Measurements from ENCODE around the gene IL15. TPM values are rescaled to one million over a fixed set of nuclear protein-coding genes. Genes with fewer than 3 reads are reported as not detected.

Gene IL15
- total and polyA plus RNA-seq, 4 donors = 4.7 to 12.5 (median 8.1) TPM

DNA sequence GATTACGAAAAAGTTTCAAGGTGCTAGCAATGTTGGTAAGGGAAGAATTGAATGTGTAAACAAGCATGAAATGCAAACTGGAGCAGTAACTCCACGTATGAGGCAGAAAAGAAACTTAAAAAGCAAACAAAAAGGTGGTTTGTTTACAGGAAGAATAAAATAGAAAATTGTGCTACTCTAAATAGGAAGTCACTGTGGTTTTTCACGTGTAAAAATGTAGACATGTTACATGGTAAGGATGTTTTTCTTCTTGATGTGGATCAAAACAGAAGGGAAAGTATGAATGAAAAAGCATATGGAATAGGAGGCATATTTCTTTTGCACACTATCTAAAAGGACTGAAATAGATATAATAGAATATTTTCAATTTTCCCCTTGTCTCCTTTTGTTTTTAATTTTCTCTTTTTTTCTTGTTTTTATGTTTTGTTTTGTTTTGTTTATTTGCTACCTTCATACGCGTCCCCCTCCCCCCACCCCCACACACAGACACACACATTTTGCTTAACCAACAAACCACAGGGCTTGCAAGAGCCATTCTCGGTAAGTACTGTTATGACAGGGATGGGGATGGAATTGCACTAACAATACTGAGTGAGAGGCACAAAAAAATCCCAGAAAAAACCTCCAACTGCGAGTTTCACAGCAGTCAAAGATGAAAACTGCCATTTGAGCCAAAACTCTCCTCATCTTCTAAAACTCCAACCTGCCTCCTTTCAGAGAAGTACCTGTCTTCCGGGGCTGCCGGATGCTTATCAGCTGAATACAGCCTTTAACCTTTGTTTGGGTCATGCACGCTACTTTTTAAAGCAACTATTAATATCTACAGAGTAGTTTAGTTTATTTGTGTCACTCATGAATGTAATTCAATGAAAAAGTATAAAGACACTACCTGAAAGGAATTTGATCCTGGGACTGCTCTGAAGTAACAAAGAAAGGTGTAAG, 135.8 kb downstream of the IL15 start:
- 46 to 56% methylated on average over 10 of the region's 10 CpGs for WGBS, 2 donors
- ATAC-seq (ENCODE audit: insufficient read depth, low FRiP score) = no peak

DNA sequence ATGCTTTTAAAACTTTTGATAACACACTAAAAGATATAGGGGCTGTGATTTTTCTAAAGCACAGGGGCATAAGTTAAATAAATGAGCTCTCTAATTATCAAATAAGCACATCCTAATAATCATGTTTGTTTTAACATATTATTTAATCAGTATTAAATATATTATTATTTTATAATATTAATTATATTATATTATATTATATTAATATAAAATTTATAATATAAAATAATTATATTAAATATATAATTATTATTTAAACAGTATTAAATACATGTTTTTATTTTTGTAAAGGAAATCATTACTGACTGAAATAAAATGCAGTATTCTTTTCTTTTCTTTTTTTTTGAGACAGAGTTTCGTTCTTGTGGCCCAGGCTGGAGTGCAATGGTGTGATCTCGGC, 136.5 kb downstream of the IL15 start:
- ATAC-seq (ENCODE audit: insufficient read depth, low FRiP score) (no peak), DNase-seq (no peak)
- no peaks in the 10 kb centered on the region for H3K27me3 ChIP-seq (ENCODE audit: control insufficient read depth in 3 of 3, insufficient read depth in 3 of 3, low read length in 2 of 3)
- no peak overlapping the region for H3K27ac ChIP-seq (ENCODE audit: low read depth in 1 of 2, low read length in 1 of 2)
- no peak overlapping the region for H3K9ac ChIP-seq (ENCODE audit: insufficient read depth in 1 of 2, low read length in 2 of 2)
- no peaks in the 10 kb centered on the region for H3K4me1 ChIP-seq (ENCODE audit: control insufficient read depth in 5 of 5, insufficient read depth in 5 of 5, low read length in 5 of 5)
- no peak overlapping the region for H3K4me3 ChIP-seq
- WGBS, 2 donors = 93 to 100% methylated on average over 2 of the region's 2 CpGs
- TF ChIP-seq, protein P1, sequence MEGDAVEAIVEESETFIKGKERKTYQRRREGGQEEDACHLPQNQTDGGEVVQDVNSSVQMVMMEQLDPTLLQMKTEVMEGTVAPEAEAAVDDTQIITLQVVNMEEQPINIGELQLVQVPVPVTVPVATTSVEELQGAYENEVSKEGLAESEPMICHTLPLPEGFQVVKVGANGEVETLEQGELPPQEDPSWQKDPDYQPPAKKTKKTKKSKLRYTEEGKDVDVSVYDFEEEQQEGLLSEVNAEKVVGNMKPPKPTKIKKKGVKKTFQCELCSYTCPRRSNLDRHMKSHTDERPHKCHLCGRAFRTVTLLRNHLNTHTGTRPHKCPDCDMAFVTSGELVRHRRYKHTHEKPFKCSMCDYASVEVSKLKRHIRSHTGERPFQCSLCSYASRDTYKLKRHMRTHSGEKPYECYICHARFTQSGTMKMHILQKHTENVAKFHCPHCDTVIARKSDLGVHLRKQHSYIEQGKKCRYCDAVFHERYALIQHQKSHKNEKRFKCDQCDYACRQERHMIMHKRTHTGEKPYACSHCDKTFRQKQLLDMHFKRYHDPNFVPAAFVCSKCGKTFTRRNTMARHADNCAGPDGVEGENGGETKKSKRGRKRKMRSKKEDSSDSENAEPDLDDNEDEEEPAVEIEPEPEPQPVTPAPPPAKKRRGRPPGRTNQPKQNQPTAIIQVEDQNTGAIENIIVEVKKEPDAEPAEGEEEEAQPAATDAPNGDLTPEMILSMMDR (IDR thresholded peaks at IDR 0.05; ENCODE audit: control extremely low read depth, extremely low read depth) = no peak
- no peaks in the 10 kb centered on the region for H3K9me3 ChIP-seq (ENCODE audit: control insufficient read depth in 4 of 4, insufficient read depth in 3 of 4, low read length in 3 of 4)
- H3K36me3 ChIP-seq (ENCODE audit: control insufficient read depth in 4 of 4, insufficient read depth in 4 of 4, low read length in 4 of 4) = no peaks in the 10 kb centered on the region

More for the DNA sequence above, 135.8 kb downstream of the IL15 start:
- no peak for DNase-seq
- H3K4me1 ChIP-seq (ENCODE audit: control insufficient read depth in 5 of 5, insufficient read depth in 5 of 5, low read length in 5 of 5) = no peaks in the 10 kb centered on the region
- no peaks in the 10 kb centered on the region for H3K36me3 ChIP-seq (ENCODE audit: control insufficient read depth in 4 of 4, insufficient read depth in 4 of 4, low read length in 4 of 4)
- no peak overlapping the region for H3K9ac ChIP-seq (ENCODE audit: insufficient read depth in 1 of 2, low read length in 2 of 2)
- no peaks in the 10 kb centered on the region for H3K9me3 ChIP-seq (ENCODE audit: control insufficient read depth in 4 of 4, insufficient read depth in 3 of 4, low read length in 3 of 4)
- H3K27ac ChIP-seq (ENCODE audit: low read depth in 1 of 2, low read length in 1 of 2) = no peak overlapping the region
- H3K27me3 ChIP-seq (ENCODE audit: control insufficient read depth in 3 of 3, insufficient read depth in 3 of 3, low read length in 2 of 3) = no peaks in the 10 kb centered on the region
- TF ChIP-seq, protein P1 (IDR thresholded peaks at IDR 0.05; ENCODE audit: control extremely low read depth, extremely low read depth) = no peak
- no peak overlapping the region for H3K4me3 ChIP-seq

DNA sequence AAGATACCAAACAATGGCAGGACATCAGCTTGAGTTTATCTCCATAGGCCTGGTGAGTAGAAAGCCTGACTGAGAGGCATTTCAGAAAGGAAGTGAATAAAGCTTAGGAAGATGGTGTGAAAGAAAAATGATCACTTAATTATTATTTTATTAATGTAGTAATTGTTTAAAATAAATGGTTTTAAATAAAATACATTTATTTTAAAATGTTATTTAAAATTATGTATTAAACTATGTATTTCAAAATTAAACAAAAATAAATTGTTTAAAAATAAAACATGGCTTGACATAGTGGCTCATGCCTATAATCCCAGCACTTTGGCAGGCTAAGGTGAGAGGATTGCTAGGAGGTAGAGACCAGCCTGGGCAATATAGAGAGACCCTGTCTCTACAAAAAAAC, 145.8 kb downstream of the IL15 start:
- no peak for DNase-seq
- TF ChIP-seq, protein P1 (IDR thresholded peaks at IDR 0.05; ENCODE audit: control extremely low read depth, extremely low read depth) = no peak
- H3K9ac ChIP-seq (ENCODE audit: insufficient read depth in 1 of 2, low read length in 2 of 2) = no peak overlapping the region
- no peak overlapping the region for H3K27ac ChIP-seq (ENCODE audit: low read depth in 1 of 2, low read length in 1 of 2)
- peaks cover 0 to 2% (median 0%) of the 10 kb centered on the region in 4 donors for H3K9me3 ChIP-seq (ENCODE audit: control insufficient read depth in 4 of 4, insufficient read depth in 3 of 4, low read length in 3 of 4)
- no peak overlapping the region for H3K4me3 ChIP-seq
- no peak for ATAC-seq (ENCODE audit: insufficient read depth, low FRiP score)
- H3K36me3 ChIP-seq (ENCODE audit: control insufficient read depth in 4 of 4, insufficient read depth in 4 of 4, low read length in 4 of 4) = no peaks in the 10 kb centered on the region
- H3K27me3 ChIP-seq (ENCODE audit: control insufficient read depth in 3 of 3, insufficient read depth in 3 of 3, low read length in 2 of 3) = no peaks in the 10 kb centered on the region
- no peaks in the 10 kb centered on the region for H3K4me1 ChIP-seq (ENCODE audit: control insufficient read depth in 5 of 5, insufficient read depth in 5 of 5, low read length in 5 of 5)

All from lung (tissue), 12 donors.